GM19463 (cell line): ENCODE results near the gene QRICH2.
"Not testable (repeated sequence)": the region's sequence is repeated elsewhere in the genome, so short reads cannot be mapped to it uniquely, and the experiment has no call there.

Source experiments
- ATAC-seq: cut with Tn5 transposase; IDR thresholded peaks from one replicate; pipeline ENCODE4 v1.9.1; 2021; ENCODE audit warnings: mild to moderate bottlenecking, moderate library complexity; ENCODE audit not compliant: unreplicated experiment

Gene QRICH2

GRCh38 chr17:76268015-76268749, 39.9 kb downstream of the QRICH2 start:
- ATAC-seq, result no peak

- ATAC-seq, result not testable (repeated sequence)
Measured at GRCh38 chr17:76267581-76268001, 40.5 kb downstream of the QRICH2 start.

DNA sequence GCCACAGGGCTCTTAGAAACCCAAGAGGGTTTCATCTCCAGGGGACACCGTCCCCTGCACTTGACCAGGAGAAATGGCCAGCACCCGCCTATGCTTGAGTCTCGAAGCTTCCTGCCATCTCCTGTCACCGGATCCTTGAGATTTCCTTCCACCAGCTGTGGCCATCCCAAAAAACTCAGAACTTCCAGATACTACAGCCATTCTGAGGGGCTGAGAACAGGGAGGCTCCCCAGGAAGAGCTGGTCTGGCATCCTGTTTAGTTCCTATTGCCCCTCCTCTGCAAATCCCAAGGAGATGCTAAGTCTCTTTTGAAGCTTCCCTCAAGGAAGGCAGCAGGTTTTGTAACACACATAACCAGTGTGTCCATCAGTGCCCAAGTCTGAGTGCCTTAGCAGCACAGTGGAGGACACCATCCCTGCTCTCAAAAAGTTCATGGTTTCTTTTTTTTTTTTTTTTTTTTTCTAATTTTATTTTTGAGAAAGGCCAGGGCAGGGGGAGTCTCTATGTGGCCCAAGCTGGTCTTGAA, 41.0 kb downstream of the QRICH2 start:
- ATAC-seq, result no peak

DNA sequence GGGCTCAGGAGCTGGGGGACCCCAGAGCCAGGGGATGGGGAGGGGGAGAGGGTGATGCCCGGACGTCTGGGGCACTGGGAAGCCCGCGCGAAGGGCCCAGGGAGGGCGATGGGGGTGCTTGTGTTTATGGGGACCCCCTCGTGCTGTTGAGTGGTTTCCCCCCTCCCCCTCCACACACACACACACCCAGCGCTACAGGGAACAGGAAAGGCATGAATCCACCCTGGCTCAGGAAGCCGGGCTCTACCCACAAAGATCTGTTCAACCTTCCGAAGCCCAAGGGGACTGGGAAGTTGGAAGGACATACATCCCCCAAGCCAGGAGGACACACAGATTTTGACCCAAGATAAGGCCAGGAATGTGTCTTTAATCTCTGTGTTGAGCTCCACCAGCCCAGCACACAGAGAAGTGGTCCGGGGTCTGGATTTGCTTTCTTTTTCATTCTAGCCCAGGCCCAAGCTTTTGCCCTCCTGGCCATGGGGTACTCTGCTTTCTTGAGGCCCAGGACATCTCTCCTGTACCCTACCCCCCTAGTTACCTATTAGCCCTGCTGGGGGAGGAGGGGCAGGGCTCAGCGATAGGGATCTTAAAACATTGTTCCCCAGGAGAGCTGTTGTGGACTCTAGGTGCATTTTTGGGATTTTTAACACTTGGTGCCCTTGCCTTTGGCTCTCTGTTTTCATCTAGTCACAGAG, 41.7 kb downstream of the QRICH2 start:
- no peak for ATAC-seq

- no peak for ATAC-seq
Measured at GRCh38 chr17:76265624-76266243, 42.3 kb downstream of the QRICH2 start.

DNA sequence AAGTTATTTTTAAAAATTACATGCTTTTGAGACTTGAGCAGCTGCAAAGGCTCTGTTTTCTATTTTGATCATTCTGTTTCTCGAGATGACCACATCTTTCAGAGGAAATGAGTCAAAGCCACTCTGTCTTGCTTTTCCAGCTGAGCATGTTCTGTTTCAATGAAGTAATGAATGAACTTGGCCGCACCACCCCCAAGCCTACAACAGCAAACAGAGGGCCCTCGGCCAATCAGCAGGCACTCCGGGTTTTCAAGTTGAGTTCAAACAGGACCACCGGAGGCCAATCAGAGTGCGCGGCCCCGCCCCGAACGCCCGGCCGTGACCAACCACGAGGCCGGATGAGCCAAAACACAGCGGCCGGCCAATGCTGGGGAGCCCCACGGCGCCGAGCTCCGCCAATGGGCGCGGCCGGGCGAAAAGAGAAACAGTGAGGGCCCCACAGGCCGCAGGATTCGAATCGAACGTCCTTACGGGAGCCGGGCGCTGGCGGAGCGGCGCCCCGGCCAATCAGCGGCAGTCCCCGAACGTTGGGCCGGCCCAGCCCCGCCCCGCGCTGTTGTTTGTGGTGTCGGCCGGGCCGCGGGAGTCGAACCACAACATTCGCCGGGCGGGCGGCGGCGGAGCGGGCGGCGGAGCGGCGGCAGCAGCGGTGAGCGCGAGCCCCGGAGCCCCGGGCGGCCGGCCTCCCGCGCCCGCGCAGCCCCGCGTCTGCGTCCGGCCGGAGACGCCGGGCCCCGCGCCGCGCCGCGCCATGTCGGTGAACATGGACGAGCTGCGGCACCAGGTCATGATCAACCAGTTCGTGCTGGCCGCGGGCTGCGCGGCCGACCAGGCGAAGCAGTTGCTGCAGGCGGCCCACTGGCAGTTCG, 43.1 kb downstream of the QRICH2 start, which contains the start of gene UBALD2:
UBALD2 (plus strand) TSS at position 594 of the 869 bp plus-strand sequence; CDS start at position 752, 158 bp downstream.
- peak; percentile 74 for ATAC-seq

DNA sequence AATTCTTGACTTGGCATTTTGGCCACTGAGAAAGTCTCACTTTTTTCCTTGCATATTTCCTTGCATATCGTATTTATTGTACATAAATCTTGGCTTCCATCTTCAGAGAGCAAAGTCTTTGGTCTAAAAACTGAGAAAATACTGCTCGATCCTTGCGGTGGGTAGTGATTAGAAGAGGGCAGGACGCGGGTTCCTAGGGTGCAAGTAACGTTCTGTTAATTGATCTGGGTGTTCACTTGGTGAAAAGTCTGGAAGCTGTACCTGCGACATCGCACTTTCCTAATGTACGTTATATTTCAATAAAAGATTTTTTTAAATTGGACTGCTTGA, 43.7 kb downstream of the QRICH2 start:
- ATAC-seq, result no peak

GRCh38 chr17:76263896-76264295, 44.2 kb downstream of the QRICH2 start:
- no peak for ATAC-seq

- no peak for ATAC-seq
Measured at GRCh38 chr17:76262732-76263344, 45.2 kb downstream of the QRICH2 start.

DNA sequence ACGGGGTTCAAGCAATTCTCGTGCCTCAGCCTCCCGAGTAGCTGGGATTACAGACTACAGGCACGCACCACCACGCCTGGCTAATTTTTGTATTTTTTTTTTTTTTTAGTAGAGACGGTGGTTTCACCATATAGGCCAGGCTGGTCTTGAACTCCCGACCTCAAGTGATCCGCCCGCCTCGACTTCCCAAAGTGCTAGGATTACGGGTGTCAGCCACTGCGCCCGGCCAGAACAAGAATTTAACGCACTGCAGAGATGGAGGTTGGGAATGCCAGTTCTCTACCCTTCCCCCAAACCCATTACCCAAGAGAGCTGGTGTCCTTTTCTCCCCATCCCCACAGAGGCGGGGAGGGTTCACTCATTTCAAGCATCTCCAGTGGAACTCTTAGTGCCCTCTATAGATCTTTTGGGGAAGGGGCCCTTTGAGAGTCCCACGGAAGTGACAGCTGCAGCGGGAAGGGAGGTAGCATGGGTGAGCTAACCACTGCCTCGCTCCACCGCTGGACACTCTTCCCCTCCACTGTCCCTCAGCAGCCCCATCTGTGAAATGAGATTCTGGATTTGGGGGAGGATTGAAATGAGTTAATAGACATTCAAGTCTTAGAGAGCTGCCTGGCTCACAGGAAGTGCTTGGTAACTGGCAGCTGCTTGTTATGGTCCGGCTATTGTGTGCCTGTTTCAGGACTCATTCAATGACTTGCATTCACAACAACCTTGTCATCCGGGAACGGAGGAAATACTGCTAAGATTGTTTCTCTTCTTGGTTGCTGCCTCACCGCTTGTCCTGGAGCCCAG, 46.5 kb downstream of the QRICH2 start:
- ATAC-seq, result no peak

- no peak for ATAC-seq
Measured at GRCh38 chr17:76260669-76261068, 47.4 kb downstream of the QRICH2 start.

- ATAC-seq, result no peak
Measured at GRCh38 chr17:76260220-76260619, 47.9 kb downstream of the QRICH2 start.

DNA sequence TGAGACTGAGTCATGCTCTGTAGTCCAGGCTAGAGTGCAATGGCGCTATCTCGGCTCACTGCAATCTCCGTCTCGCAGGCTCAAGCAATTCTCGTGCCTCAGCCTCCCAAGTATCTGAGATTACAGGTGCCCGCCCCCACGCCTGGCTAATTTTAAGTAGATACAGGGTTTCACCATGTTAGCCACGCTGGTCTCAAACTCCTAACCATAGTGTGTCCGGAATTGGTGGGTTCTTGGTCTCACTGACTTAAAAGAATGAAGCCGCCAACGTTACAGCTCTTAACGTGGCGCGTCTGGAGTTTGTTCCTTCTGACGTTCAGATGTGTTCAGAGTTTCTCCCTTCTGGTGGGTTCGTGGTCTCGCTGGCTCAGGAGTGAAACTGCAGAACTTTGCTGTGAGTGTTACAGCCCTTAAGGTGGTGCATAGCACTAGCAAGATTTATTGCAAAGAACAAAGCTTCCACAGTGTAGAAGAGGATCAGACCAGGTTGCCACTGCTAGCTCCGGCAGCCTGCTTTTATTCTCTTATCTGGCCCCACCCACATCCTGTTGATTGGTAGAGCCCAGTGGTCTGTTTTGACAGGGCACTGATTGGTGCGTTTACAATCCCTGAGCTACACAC, 51.5 kb downstream of the QRICH2 start:
- not testable (repeated sequence) for ATAC-seq

GRCh38 chr17:76255801-76256429, 52.2 kb downstream of the QRICH2 start:
- no peak for ATAC-seq

GRCh38 chr17:76254275-76254674, 53.8 kb downstream of the QRICH2 start:
- no peak for ATAC-seq

- no peak for ATAC-seq
Measured at GRCh38 chr17:76253841-76254240, 54.2 kb downstream of the QRICH2 start.

- ATAC-seq, result not testable (repeated sequence)
Measured at GRCh38 chr17:76252967-76253766, 54.9 kb downstream of the QRICH2 start.
